ENCODE measurements around the gene KIF7. TPM values are rescaled to one million over a fixed set of nuclear protein-coding genes. Genes with fewer than 3 reads are reported as not detected.

KIF7 gene
- total and polyA plus RNA-seq, 2 donors (not counting 1 experiment from before 2014, with no cell fraction given): 2.9 to 11.4 TPM

- no peaks in the 10 kb centered on the region for H3K4me1 ChIP-seq (ENCODE audit: control insufficient read depth, extremely low read depth, insufficient read depth, low read length)
- no peaks in the 10 kb centered on the region for H3K9me3 ChIP-seq (ENCODE audit: control insufficient read depth, insufficient read depth, low read depth, low read length)
- no peaks in the 10 kb centered on the region for H3K79me2 ChIP-seq (ENCODE audit: control insufficient read depth, insufficient read depth, low read length)
- no peak overlapping the region for H2AFZ ChIP-seq (ENCODE audit: low read length)
- peaks cover 10% of the 10 kb centered on the region for H3K36me3 ChIP-seq (ENCODE audit: control insufficient read depth, insufficient read depth, low read length)
- no peak overlapping the region for H3K27ac ChIP-seq (ENCODE audit: insufficient read depth, low read length)
- no peak overlapping the region for H3K9ac ChIP-seq (ENCODE audit: insufficient read depth, low read length)
- TF ChIP-seq CTCF (conservative IDR thresholded peaks at IDR 0.05 in 1 of 2, IDR thresholded peaks at IDR 0.05 in 1 of 2; ENCODE audit: low read depth in 1 of 2, low read length in 2 of 2): no peak
- TF ChIP-seq EZH2 (IDR thresholded peaks at IDR 0.05; ENCODE audit: low read length, missing control alignments): no peak
- H4K20me1 ChIP-seq (ENCODE audit: control insufficient read depth, extremely low read depth, insufficient read depth, low read length): no peaks in the 10 kb centered on the region
- H3K4me2 ChIP-seq (ENCODE audit: extremely low read depth, insufficient read depth, low read length): no peak overlapping the region
- no peaks in the 10 kb centered on the region for H3K27me3 ChIP-seq (ENCODE audit: control insufficient read depth, insufficient read depth, low read length)
- no peak overlapping the region for H3K4me3 ChIP-seq (replicated peaks in 1 of 4; ENCODE audit: control extremely low read depth in 1 of 4, insufficient read depth in 1 of 4, low read depth in 3 of 4, low read length in 4 of 4)
- no peak for DNase-seq (ENCODE audit: low read depth in 2 of 2)
These were observed 9.6 kb downstream of the KIF7 start for GRCh38 chr15:89645680-89646079.

GRCh38 chr15:89642106-89642505 lies 13.2 kb downstream of the KIF7 start:
- H4K20me1 ChIP-seq (ENCODE audit: control insufficient read depth, extremely low read depth, insufficient read depth, low read length): no peaks in the 10 kb centered on the region
- no peak for DNase-seq (ENCODE audit: low read depth in 2 of 2)

GRCh38 chr15:89641053-89641452 lies 14.2 kb downstream of the KIF7 start:
- no peak overlapping the region for H3K4me3 ChIP-seq (replicated peaks in 1 of 4; ENCODE audit: control extremely low read depth in 1 of 4, insufficient read depth in 1 of 4, low read depth in 3 of 4, low read length in 4 of 4)
- H3K9me3 ChIP-seq (ENCODE audit: control insufficient read depth, insufficient read depth, low read depth, low read length): no peaks in the 10 kb centered on the region
- TF ChIP-seq EZH2 (IDR thresholded peaks at IDR 0.05; ENCODE audit: low read length, missing control alignments) (no peak), CTCF (conservative IDR thresholded peaks at IDR 0.05 in 1 of 2, IDR thresholded peaks at IDR 0.05 in 1 of 2; ENCODE audit: low read depth in 1 of 2, low read length in 2 of 2) (no peak)
- H3K27ac ChIP-seq (ENCODE audit: insufficient read depth, low read length): no peak overlapping the region
- DNase-seq (ENCODE audit: low read depth in 2 of 2): no peak
- no peaks in the 10 kb centered on the region for H3K4me1 ChIP-seq (ENCODE audit: control insufficient read depth, extremely low read depth, insufficient read depth, low read length)
- H3K9ac ChIP-seq (ENCODE audit: insufficient read depth, low read length): no peak overlapping the region
- H3K4me2 ChIP-seq (ENCODE audit: extremely low read depth, insufficient read depth, low read length): no peak overlapping the region
- H3K36me3 ChIP-seq (ENCODE audit: control insufficient read depth, insufficient read depth, low read length): peaks cover 7% of the 10 kb centered on the region
- no peaks in the 10 kb centered on the region for H3K27me3 ChIP-seq (ENCODE audit: control insufficient read depth, insufficient read depth, low read length)
- no peaks in the 10 kb centered on the region for H4K20me1 ChIP-seq (ENCODE audit: control insufficient read depth, extremely low read depth, insufficient read depth, low read length)
- no peak overlapping the region for H2AFZ ChIP-seq (ENCODE audit: low read length)
- no peaks in the 10 kb centered on the region for H3K79me2 ChIP-seq (ENCODE audit: control insufficient read depth, insufficient read depth, low read length)

More at GRCh38 chr15:89642106-89642505, 13.2 kb downstream of the KIF7 start:
- H3K27ac ChIP-seq (ENCODE audit: insufficient read depth, low read length): no peak overlapping the region
- H3K4me2 ChIP-seq (ENCODE audit: extremely low read depth, insufficient read depth, low read length): no peak overlapping the region
- no peak overlapping the region for H2AFZ ChIP-seq (ENCODE audit: low read length)
- H3K4me3 ChIP-seq (replicated peaks in 1 of 4; ENCODE audit: control extremely low read depth in 1 of 4, insufficient read depth in 1 of 4, low read depth in 3 of 4, low read length in 4 of 4): no peak overlapping the region
- no peaks in the 10 kb centered on the region for H3K27me3 ChIP-seq (ENCODE audit: control insufficient read depth, insufficient read depth, low read length)
- no peaks in the 10 kb centered on the region for H3K79me2 ChIP-seq (ENCODE audit: control insufficient read depth, insufficient read depth, low read length)
- no peaks in the 10 kb centered on the region for H3K9me3 ChIP-seq (ENCODE audit: control insufficient read depth, insufficient read depth, low read depth, low read length)
- H3K4me1 ChIP-seq (ENCODE audit: control insufficient read depth, extremely low read depth, insufficient read depth, low read length): no peaks in the 10 kb centered on the region
- TF ChIP-seq CTCF (conservative IDR thresholded peaks at IDR 0.05 in 1 of 2, IDR thresholded peaks at IDR 0.05 in 1 of 2; ENCODE audit: low read depth in 1 of 2, low read length in 2 of 2): no peak
- TF ChIP-seq EZH2 (IDR thresholded peaks at IDR 0.05; ENCODE audit: low read length, missing control alignments): no peak
- H3K36me3 ChIP-seq (ENCODE audit: control insufficient read depth, insufficient read depth, low read length): peaks cover 7% of the 10 kb centered on the region
- H3K9ac ChIP-seq (ENCODE audit: insufficient read depth, low read length): no peak overlapping the region

Measured in fibroblast of lung (primary cell).